Liver (tissue), 3 donors: ENCODE measurements around the gene TFB1M.

Experiments used
- ATF3 ChIP-seq: IDR thresholded peaks from 2 replicates; pipeline ENCODE4 v1.6.1; 2016; ENCODE audit warnings: antibody characterized with exemption
- CTCF ChIP-seq: fragments of 150-350 bp; IDR thresholded peaks from 2 replicates; pipeline ENCODE4 v1.5.1; 2017; ENCODE audit warnings: improper control_type of control experiment, low read depth, low read length; ENCODE audit not compliant: missing input control
- GABPA ChIP-seq, 2 donors: IDR thresholded peaks in 1 of 2; conservative IDR thresholded peaks in 1 of 2; 2 replicates each; pipeline ENCODE4 v1.6.1; 2016; ENCODE audit warnings: antibody characterized with exemption in 2 of 2, mild to moderate bottlenecking in 1 of 2, moderate library complexity in 1 of 2
- HNF4A ChIP-seq, 2 donors: conservative IDR thresholded peaks; 2 replicates each; pipeline ENCODE4 v1.6.1; 2016; ENCODE audit warnings: antibody characterized with exemption in 2 of 2, mild to moderate bottlenecking in 2 of 2
- JUND ChIP-seq, 2 donors: IDR thresholded peaks; 2 replicates each; pipeline ENCODE4 v1.6.1; 2016; ENCODE audit warnings: antibody characterized with exemption in 2 of 2
- MAX ChIP-seq: IDR thresholded peaks from 2 replicates; pipeline ENCODE4 v1.6.1; 2016; ENCODE audit warnings: antibody characterized with exemption
- RAD21 ChIP-seq, 2 donors: IDR thresholded peaks; 2 replicates each; pipeline ENCODE4 v1.6.1; 2016; ENCODE audit warnings: antibody characterized with exemption in 2 of 2, mild to moderate bottlenecking in 2 of 2
- REST ChIP-seq: IDR thresholded peaks from 2 replicates; pipeline ENCODE4 v1.6.1; 2016; ENCODE audit warnings: antibody characterized with exemption, mild to moderate bottlenecking
- RXRA ChIP-seq, 2 donors: IDR thresholded peaks; 2 replicates each; pipeline ENCODE4 v1.6.1; 2017 to 2018; ENCODE audit warnings: antibody characterized with exemption in 2 of 2, mild to moderate bottlenecking in 1 of 2
- SP1 ChIP-seq: IDR thresholded peaks from 2 replicates; pipeline ENCODE4 v1.6.1; 2018; ENCODE audit warnings: antibody characterized with exemption, mild to moderate bottlenecking
- TAF1 ChIP-seq: conservative IDR thresholded peaks from 2 replicates; pipeline ENCODE4 v1.6.1; 2016; ENCODE audit warnings: antibody characterized with exemption, mild to moderate bottlenecking
- YY1 ChIP-seq: IDR thresholded peaks from 2 replicates; pipeline ENCODE4 v1.6.1; 2016; ENCODE audit warnings: antibody characterized with exemption, mild to moderate bottlenecking
- ZBTB33 ChIP-seq: IDR thresholded peaks from 2 replicates; pipeline ENCODE4 v1.6.1; 2016; ENCODE audit warnings: antibody characterized with exemption
- donor health status: healthy.
- donor health status: healthy.

GRCh38 chr6:155259897-155260296 lies 54.4 kb downstream of the TFB1M start:
- TF ChIP-seq CTCF (no peak), TAF1 (no peak), ATF3 (no peak), RAD21 (IDR thresholded peaks at IDR 0.05) (no peak), JUND (IDR thresholded peaks at IDR 0.05) (no peak), SP1 (no peak), GABPA (IDR thresholded peaks at IDR 0.05 in 1 of 2, conservative IDR thresholded peaks at IDR 0.05 in 1 of 2) (no peak), YY1 (no peak), HNF4A (conservative IDR thresholded peaks at IDR 0.05) (no peak), ZBTB33 (no peak), MAX (no peak), REST (no peak), RXRA (IDR thresholded peaks at IDR 0.05) (no peak)
